Peyer's patch (tissue), 4 donors: Measurements from ENCODE around the gene CHST3. TPM values are rescaled to one million over a fixed set of nuclear protein-coding genes. Genes with fewer than 3 reads are reported as not detected.
"Not testable (repeated sequence)": the region's sequence is repeated elsewhere in the genome, so short reads cannot be mapped to it uniquely, and the experiment has no call there.

Experiments used
- DNase-seq, 3 donors: peaks; one replicate each; pipeline ENCODE4 v3.0.0-alpha.2; 2017 to 2019
- H3K27ac ChIP-seq, 4 donors: fragments of 200-600 bp; sonication (generic); one replicate each; pipeline ENCODE4 v1.5.1; 2016 to 2019
- H3K27me3 ChIP-seq, 2 donors: fragments of 200-600 bp; sonication (generic); one replicate each; pipeline ENCODE4 v1.5.1; 2019
- H3K36me3 ChIP-seq, 3 donors: fragments of 200-600 bp; sonication (generic); one replicate each; pipeline ENCODE4 v1.5.1; 2016 to 2019
- H3K4me1 ChIP-seq, 4 donors: fragments of 200-600 bp; sonication (generic); one replicate each; pipeline ENCODE4 v1.5.1; 2016 to 2019
- H3K4me3 ChIP-seq, 4 donors: fragments of 200-600 bp; sonication (generic); 1 replicate in 3 of 4; 2 replicates in 1 of 4; pipeline ENCODE4 v1.5.1; 2016 to 2019; ENCODE audit warnings: mild to moderate bottlenecking in 1 of 4
- H3K9me3 ChIP-seq, 4 donors: fragments of 200-600 bp; sonication (generic); one replicate each; pipeline ENCODE4 v1.5.1; 2016 to 2019; ENCODE audit warnings: mild to moderate bottlenecking in 1 of 4
- POLR2A ChIP-seq, 2 donors: fragments of 450-650 bp; IDR thresholded peaks; one replicate each; pipeline ENCODE4 v1.5.1; 2017; ENCODE audit warnings: antibody characterized with exemption in 2 of 2, mild to moderate bottlenecking in 2 of 2, moderate library complexity in 2 of 2
- total RNA-seq, 4 donors: library from RNA; depleted of rRNA; stranded (reverse); fragments of >200 nt; gene quantifications; one replicate each; pipeline ENCODE4 v1.1.0, GENCODE V29; 2016
- TF ChIP-seq, protein P1 (sequence below), 6 experiments: fragments of 450-650 bp in 4 of 6; fragments of 200-600 bp in 2 of 6; sonication (generic) in 1 of 6; IDR thresholded peaks; one replicate each; pipeline ENCODE4 v1.5.1; 2017 to 2019; ENCODE audit warnings: antibody characterized with exemption in 6 of 6, mild to moderate bottlenecking in 3 of 6, moderate library complexity in 1 of 6

Gene CHST3
- 1 to 10 TPM in 3 of 4 donors, under 1 TPM in 1; 0.88 to 9.1 (median 3.0) TPM for total RNA-seq

- Histone ChIP-seq H3K4me3 (peak within 1 kb of the TSS; percentile 39 to 65 (median 52)), H3K4me1 (peaks cover 0 to 28% (median 4%) of the 10 kb centered on the region in 4 donors), H3K27me3 (no peaks in the 10 kb centered on the region), H3K9me3 (no peaks in the 10 kb centered on the region), H3K36me3 (no peaks in the 10 kb centered on the region), H3K27ac (peak within 1 kb of the TSS; percentile 64 to 91 (median 78))
- peak in 2 of 3 donors; percentile 53 to 63 for DNase-seq
- TF ChIP-seq POLR2A (IDR thresholded peaks at IDR 0.05): no peak
- TF ChIP-seq, protein P1, sequence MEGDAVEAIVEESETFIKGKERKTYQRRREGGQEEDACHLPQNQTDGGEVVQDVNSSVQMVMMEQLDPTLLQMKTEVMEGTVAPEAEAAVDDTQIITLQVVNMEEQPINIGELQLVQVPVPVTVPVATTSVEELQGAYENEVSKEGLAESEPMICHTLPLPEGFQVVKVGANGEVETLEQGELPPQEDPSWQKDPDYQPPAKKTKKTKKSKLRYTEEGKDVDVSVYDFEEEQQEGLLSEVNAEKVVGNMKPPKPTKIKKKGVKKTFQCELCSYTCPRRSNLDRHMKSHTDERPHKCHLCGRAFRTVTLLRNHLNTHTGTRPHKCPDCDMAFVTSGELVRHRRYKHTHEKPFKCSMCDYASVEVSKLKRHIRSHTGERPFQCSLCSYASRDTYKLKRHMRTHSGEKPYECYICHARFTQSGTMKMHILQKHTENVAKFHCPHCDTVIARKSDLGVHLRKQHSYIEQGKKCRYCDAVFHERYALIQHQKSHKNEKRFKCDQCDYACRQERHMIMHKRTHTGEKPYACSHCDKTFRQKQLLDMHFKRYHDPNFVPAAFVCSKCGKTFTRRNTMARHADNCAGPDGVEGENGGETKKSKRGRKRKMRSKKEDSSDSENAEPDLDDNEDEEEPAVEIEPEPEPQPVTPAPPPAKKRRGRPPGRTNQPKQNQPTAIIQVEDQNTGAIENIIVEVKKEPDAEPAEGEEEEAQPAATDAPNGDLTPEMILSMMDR (IDR thresholded peaks at IDR 0.05): no peak
Measured at GRCh38 chr10:71964098-71964742, at the start of gene CHST3. Gene CHST3 (plus strand): TSS chr10:71964395. CDS start chr10:72005843, 41,448 bp downstream.

DNA sequence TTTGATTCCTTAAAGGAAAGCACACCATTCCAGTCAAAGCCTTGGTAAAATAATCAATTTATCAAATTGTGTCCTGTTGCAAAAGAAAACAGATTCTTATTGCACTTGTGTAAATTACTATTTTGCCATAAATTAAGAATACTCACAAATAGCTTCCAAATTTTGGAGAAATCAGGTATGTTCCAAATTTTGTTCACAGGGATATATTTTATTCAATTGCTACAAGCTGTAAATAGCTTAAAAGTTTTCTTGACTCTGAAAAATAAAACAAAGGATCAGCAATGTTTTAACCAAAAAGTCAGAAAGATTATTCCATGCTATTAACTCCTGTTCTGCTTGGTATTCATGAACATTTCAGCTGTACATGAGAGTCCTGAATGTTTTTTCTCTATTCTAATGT lies 47.4 kb upstream of the CHST3 start:
- no peaks in the 10 kb centered on the region for H3K36me3 ChIP-seq
- TF ChIP-seq POLR2A (IDR thresholded peaks at IDR 0.05): no peak
- TF ChIP-seq, protein P1 (IDR thresholded peaks at IDR 0.05): no peak
- H3K9me3 ChIP-seq: no peaks in the 10 kb centered on the region
- no peak overlapping the region for H3K4me3 ChIP-seq
- DNase-seq: no peak
- H3K27ac ChIP-seq: no peak overlapping the region
- H3K27me3 ChIP-seq: no peaks in the 10 kb centered on the region
- H3K4me1 ChIP-seq: peaks cover 0 to 22% (median 0%) of the 10 kb centered on the region in 4 donors

- Histone ChIP-seq H3K27me3 (no peaks in the 10 kb centered on the region), H3K36me3 (no peaks in the 10 kb centered on the region), H3K27ac (no peak overlapping the region), H3K9me3 (no peaks in the 10 kb centered on the region), H3K4me1 (peaks cover 0 to 22% (median 0%) of the 10 kb centered on the region in 4 donors), H3K4me3 (no peak overlapping the region)
- TF ChIP-seq, protein P1 (IDR thresholded peaks at IDR 0.05): no peak
- no peak for TF ChIP-seq POLR2A (IDR thresholded peaks at IDR 0.05)
- DNase-seq: no peak
Measured at GRCh38 chr10:71918992-71919391, 45.2 kb upstream of the CHST3 start.

DNA sequence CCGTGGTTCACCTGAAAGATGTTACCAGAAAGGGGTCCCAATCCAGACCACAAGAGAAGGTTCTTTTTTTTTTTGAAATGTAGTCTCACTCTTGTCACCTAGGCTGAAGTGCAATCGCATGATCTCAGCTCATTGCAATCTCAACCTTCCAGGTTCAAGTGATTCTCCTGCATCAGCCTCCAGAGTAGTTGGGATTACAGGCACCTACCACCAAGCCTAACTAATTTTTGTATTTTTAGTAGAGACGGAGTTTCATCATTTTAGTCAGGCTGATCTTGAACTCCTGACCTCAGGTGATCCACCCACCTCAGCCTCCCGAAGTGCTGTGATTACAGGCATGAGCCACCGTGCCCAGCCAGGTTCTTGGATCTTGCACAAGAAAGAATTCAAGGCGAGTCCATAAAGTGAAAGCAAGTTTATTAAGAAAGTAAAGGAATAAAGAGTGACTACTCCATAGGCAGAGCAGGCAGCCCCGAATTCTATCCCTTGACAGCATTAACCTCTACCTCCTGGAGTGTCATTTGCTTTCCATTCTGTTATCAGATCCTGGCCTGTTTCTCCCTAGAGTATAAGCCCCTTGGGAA lies 44.1 kb upstream of the CHST3 start:
- H3K27me3 ChIP-seq, H3K9me3 ChIP-seq, H3K36me3 ChIP-seq, DNase-seq: not testable (repeated sequence)
- Histone ChIP-seq H3K27ac (peak overlapping the region in 2 of 4 donors; percentile 66 to 72), H3K4me1 (peaks cover 0 to 22% (median 0%) of the 10 kb centered on the region in 4 donors), H3K4me3 (peak overlapping the region in 2 of 4 donors; percentile 18 to 20)

GRCh38 chr10:71920540-71921323 lies 43.5 kb upstream of the CHST3 start:
- H3K36me3 ChIP-seq: no peaks in the 10 kb centered on the region
- peak in 2 of 3 donors; percentile 62 to 75 for DNase-seq
- H3K9me3 ChIP-seq: no peaks in the 10 kb centered on the region
- peaks cover 0 to 22% (median 0%) of the 10 kb centered on the region in 4 donors for H3K4me1 ChIP-seq
- H3K27me3 ChIP-seq: no peaks in the 10 kb centered on the region
- peak overlapping the region in 2 of 4 donors; percentile 66 to 72 for H3K27ac ChIP-seq
- TF ChIP-seq, protein P1 (IDR thresholded peaks at IDR 0.05): no peak
- TF ChIP-seq POLR2A (IDR thresholded peaks at IDR 0.05): no peak
- H3K4me3 ChIP-seq: peak overlapping the region in 2 of 4 donors; percentile 18 to 20
